Fibroblast of lung (primary cell): Measurements from ENCODE around the gene SEMA4D.

Source experiments
- CTCF ChIP-seq, 2 donors: IDR thresholded peaks in 1 of 2; conservative IDR thresholded peaks in 1 of 2; 1 replicate in 1 of 2; 2 replicates in 1 of 2; pipeline ENCODE4 v1.5.1; 2011 to 2012; ENCODE audit warnings: low read length in 2 of 2, control low read depth in 1 of 2, inconsistent platforms in 1 of 2, low read depth in 1 of 2, mild to moderate bottlenecking in 1 of 2
- EZH2 ChIP-seq: IDR thresholded peaks from 2 replicates; pipeline ENCODE4 v1.5.1; 2012; ENCODE audit warnings: low read length, control low read depth, mild to moderate bottlenecking; ENCODE audit errors: missing control alignments

GRCh38 chr9:89410641-89411350 lies 87.1 kb downstream of the SEMA4D start:
- TF ChIP-seq CTCF (conservative IDR thresholded peaks at IDR 0.05 in 1 of 2, IDR thresholded peaks at IDR 0.05 in 1 of 2; ENCODE audit: low read depth in 1 of 2, low read length in 2 of 2) (no peak), EZH2 (no peak)
